ENCODE measurements around the gene TMEM150C.

DNA sequence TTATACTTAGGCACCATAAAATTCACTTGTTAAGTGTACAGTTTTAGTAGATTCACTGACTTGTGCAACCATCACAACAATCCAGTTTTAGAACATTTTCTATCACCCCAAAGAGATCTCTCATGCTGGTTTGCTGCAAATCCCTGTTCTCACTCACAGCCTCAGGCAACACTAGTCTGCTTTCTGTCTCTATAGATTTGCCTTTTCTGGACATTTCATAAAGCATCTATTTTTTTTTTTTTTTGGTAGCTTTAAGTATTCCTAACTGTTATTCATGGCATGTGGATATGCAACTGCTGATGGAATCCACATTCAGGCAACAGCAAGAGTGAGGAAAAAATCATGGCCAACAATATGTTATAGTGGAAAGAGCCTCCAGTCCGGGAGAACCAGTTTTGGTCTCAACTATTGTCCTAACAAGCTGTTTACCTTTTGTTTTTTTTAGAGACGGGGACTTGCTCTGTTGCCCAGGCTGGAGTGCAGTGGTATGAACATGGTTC, 27.0 kb upstream of the TMEM150C start:
- TF ChIP-seq, protein P1, sequence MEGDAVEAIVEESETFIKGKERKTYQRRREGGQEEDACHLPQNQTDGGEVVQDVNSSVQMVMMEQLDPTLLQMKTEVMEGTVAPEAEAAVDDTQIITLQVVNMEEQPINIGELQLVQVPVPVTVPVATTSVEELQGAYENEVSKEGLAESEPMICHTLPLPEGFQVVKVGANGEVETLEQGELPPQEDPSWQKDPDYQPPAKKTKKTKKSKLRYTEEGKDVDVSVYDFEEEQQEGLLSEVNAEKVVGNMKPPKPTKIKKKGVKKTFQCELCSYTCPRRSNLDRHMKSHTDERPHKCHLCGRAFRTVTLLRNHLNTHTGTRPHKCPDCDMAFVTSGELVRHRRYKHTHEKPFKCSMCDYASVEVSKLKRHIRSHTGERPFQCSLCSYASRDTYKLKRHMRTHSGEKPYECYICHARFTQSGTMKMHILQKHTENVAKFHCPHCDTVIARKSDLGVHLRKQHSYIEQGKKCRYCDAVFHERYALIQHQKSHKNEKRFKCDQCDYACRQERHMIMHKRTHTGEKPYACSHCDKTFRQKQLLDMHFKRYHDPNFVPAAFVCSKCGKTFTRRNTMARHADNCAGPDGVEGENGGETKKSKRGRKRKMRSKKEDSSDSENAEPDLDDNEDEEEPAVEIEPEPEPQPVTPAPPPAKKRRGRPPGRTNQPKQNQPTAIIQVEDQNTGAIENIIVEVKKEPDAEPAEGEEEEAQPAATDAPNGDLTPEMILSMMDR (conservative IDR thresholded peaks at IDR 0.05; ENCODE audit: low read depth, low read length), result no peak
- no peak for TF ChIP-seq EZH2 (IDR thresholded peaks at IDR 0.05; ENCODE audit: low read length, unreplicated experiment)
- no peak for TF ChIP-seq EZH2phosphoT487 (IDR thresholded peaks at IDR 0.05; ENCODE audit: borderline replicate concordance, low read length)

Data from PC-3 (cell line).